ENCODE results near the gene IRGQ. TPM values are rescaled to one million over a fixed set of nuclear protein-coding genes. Genes with fewer than 3 reads are reported as not detected.

IRGQ gene
- total and polyA plus RNA-seq, 2 donors (not counting 3 experiments of a cell fraction or from before 2014, with no cell fraction given), result 15.8 to 33.2 TPM

- FAIRE-seq, result no peak
- Histone ChIP-seq H3K9ac (replicated peaks; ENCODE audit: extremely low read depth, insufficient read depth, low read length) (peak overlapping the region; percentile 95), H2AFZ (ENCODE audit: low read depth, low read length) (peak overlapping the region; percentile 89), H4K20me1 (replicated peaks; ENCODE audit: control insufficient read depth, extremely low read depth, insufficient read depth, low read length) (no peaks in the 10 kb centered on the region), H3K9me3 (replicated peaks; ENCODE audit: control insufficient read depth, insufficient read depth, low read length) (no peaks in the 10 kb centered on the region), H3K4me2 (ENCODE audit: insufficient read depth, low read length) (peak overlapping the region; percentile 87), H3K4me1 (ENCODE audit: control insufficient read depth, extremely low read depth, insufficient read depth, low read length) (peaks cover 12% of the 10 kb centered on the region), H3K4me3 (replicated peaks in 1 of 3; ENCODE audit: insufficient read depth in 1 of 3, low read depth in 1 of 3, low read length in 3 of 3) (peak overlapping the region in 2 of 3 experiments; percentile 47 to 75), H3K9me1 (replicated peaks; ENCODE audit: control insufficient read depth, extremely low read depth, insufficient read depth, low read length) (no peaks in the 10 kb centered on the region), H3K27ac (ENCODE audit: insufficient read depth, low read depth, low read length) (peak overlapping the region; percentile 88), H3K36me3 (ENCODE audit: control insufficient read depth in 2 of 2, extremely low read depth in 1 of 2, insufficient read depth in 2 of 2, low read length in 2 of 2) (no peaks in the 10 kb centered on the region), H3K27me3 (ENCODE audit: control insufficient read depth in 2 of 2, insufficient read depth in 2 of 2, low read length in 2 of 2) (no peaks in the 10 kb centered on the region), H3K79me2 (ENCODE audit: control insufficient read depth, insufficient read depth, low read length) (peaks cover 21% of the 10 kb centered on the region)
- POLR2A ChIA-PET, result no interaction called here
- dilution Hi-C loops (cut with MboI; ENCODE audit: extremely low pct_ligation_motif_present, low sequenced_read_pairs) (no loop called here), intact Hi-C loops (cut with micrococcal nuclease) (no loop called here)
- BruUV-seq (replicated peaks), result TSS peak; percentile 57
- CTCF ChIA-PET, result no interaction called here
- DNase-seq (ENCODE audit: low read depth, low spot score), result no peak
- TF ChIP-seq EZH2 (IDR thresholded peaks at IDR 0.05; ENCODE audit: borderline replicate concordance, low read depth, low read length, severe bottlenecking) (no peak), JUN (IDR thresholded peaks at IDR 0.05; ENCODE audit: borderline replicate concordance, insufficient read depth, insufficient read length, low read depth) (no peak), MAX (IDR thresholded peaks at IDR 0.05; ENCODE audit: insufficient read depth, insufficient read length) (no peak), GATA2 (IDR thresholded peaks at IDR 0.05; ENCODE audit: insufficient read depth, insufficient read length, low read depth, low read length) (no peak), MYC (IDR thresholded peaks at IDR 0.05; ENCODE audit: low read depth, low read length) (no peak), POLR2A (IDR thresholded peaks at IDR 0.05; ENCODE audit: low read depth, low read length) (no peak), CTCF (IDR thresholded peaks at IDR 0.05; ENCODE audit: extremely low read depth in 1 of 2, insufficient read depth in 1 of 2, low read depth in 1 of 2, low read length in 2 of 2) (no peak), POLR2AphosphoS5 (IDR thresholded peaks at IDR 0.05; ENCODE audit: insufficient read depth, low read depth, low read length) (no peak), FOS (IDR thresholded peaks at IDR 0.05; ENCODE audit: borderline replicate concordance, insufficient read depth, low read length) (no peak)
Observed at GRCh38 chr19:43620061-43621001, 24.4 kb upstream of the IRGQ start.
